DMS53 (cell line): ENCODE data around the gene BLTP3B.

Experiments
- DNase-seq: peaks from one replicate; lab custom pipeline; 2025; lab: John Stamatoyannopoulos, UW

BLTP3B gene

DNA sequence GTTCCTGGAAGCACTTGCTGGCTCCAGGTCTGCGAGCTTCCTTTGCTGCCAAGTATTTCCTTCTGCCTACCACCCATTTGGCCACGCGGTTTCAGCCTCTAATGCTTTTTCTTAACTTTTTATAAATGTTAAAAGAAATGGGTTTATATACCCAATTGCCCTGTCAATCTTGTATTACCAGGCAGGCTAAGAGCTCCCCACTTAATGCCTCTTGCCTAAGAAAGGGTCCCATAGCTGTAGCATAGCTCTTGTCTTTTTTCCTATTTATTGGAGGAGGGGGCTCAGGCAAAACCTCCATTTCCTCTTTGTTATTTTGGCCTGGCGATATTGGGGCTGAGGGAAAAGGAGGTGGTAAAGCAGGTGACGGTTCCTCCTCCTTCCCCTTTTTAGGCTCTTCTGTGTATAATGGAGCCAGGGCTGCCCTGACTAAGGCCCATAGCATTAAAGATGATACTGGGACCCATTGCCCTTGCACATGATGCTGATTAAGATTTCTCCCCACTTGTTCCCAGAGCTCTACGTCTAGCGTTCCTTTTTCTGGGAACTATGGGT is 21.6 kb upstream of the BLTP3B start:
- no peak for DNase-seq

DNA sequence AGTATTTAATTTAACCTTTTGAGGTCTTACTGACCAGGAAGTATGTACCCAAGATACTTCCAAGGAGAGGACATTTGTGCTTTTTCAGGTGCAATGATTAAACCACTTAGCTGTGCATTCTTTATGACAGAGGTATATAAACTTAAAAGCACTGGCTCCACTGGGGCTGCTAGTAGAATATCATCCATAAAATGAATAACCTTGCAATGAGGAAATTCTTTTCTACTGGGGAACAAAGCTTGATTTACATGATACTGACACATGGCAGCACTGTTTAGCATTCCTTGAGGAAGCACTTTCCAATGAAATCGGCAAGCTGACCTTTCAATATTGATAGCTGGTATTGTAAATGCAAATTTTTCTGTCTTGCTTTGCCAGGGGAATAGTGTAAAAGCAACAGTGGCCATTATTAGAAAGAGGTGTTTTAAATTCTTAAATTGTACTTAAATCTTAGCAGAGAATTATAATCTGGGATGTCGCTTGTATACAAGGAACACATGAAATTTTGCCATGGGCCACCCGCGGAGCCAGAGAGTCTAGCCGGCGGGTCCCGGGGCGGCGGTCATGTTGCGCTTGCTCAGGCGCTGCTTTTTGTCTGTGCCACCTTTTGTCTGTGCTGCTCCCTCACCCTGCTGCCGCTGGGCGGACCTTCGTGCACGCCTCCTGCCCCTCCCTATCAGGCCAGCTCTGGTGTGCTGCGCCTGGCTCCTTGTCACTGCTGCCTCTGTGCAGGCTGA is 20.9 kb upstream of the BLTP3B start:
- DNase-seq, result peak; percentile 96

GRCh38 chr12:100159391-100160104 is 16.9 kb upstream of the BLTP3B start:
- DNase-seq, result no peak

- DNase-seq, result no peak
Observed at GRCh38 chr12:100158535-100158934, 15.9 kb upstream of the BLTP3B start.

DNA sequence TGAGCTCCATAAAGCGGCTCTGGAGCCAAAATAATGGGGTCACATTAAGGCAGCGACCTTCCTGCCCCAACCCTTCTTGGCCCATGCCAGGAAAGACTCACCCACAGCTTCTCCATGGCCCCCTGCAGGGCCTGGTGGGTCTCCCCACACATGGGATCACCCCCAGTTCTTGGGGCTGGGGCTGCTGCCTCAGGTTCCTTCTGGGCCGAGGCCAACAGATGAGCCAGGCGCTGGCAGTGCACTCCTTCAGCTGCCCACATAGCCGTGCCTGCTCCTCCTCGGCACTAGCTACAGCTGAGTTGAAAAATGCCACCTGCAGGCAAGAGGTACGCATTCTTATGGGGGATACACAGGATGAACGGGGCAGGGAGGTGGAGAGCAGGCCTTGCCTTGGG is 14.8 kb upstream of the BLTP3B start:
- DNase-seq, result no peak

DNA sequence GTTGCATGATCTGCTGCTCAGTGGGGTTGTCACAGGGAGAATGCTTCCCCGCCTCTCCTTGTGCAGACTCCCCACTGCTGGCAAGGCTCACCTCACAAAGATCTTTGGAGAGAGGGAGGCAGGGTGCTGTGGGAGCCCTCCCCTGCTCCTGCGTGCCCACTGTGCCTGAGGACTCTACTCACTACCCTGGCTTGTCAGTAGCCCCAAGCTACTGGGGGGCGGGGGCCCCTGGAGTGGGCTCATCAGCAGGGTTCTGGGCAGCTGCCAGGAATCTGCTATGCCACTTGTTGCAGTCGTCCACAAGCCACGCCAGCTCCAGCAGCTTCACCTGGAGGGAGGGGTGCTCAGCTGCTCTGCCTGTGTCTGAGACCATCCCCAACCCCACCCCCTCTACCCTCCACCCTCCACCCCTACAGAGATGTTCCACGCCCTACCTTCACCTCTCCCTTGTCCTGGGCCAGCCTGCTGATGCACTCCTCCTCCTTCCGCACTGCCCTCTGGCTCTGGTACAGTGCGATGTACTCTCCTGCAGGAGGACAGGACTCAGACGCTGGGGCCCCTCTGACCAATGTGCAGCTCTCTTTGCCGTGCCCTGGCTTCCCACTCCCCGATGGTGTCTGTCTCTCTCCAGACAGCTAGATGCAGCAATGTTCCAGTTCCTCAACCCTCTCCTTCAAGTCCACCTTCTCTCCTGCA is 14.2 kb upstream of the BLTP3B start:
- no peak for DNase-seq

- peak; percentile 90 for DNase-seq
Observed at GRCh38 chr12:100154474-100155247, 12.0 kb upstream of the BLTP3B start.

DNA sequence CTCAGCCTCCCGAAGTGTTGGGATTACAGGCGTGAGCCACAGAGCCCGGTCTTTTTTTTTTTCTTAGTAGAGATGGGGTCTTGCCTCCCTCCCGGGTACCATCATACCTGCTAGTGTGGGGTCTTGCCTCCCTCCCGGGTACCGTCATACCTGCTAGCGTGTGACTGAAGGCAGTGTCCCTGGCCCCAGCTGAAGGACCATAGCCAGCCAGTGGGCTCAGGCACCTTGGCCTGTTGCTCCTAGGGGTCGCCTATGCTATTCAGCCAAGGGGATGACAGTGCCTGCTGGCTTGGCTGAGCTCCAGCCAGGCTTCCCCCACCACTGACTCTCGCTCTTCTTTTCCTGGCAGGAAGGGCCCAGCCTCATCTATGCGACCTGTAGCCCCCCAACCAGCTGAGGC is 10.5 kb upstream of the BLTP3B start:
- no peak for DNase-seq

- DNase-seq, result no peak
Observed at GRCh38 chr12:100151769-100152168, 9.1 kb upstream of the BLTP3B start.

DNA sequence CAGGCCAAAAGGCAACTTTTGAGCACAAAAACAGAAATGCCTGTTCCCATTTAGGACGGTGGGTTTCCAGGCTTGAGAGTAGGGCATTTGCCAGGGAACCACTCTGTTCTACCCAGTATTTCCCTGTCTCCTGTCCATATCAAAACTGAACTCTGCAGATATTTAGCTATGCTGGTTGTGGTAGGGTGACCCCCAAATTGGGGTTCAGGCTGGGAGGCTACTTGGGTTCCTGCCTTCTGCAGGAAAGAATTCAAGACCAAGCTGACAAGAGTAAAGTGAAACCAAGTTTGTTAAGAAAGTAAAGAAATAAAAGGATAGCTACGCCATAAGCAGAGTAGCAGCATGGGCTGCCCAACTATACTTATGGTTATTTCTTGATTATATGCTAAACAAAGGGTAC is 3.6 kb upstream of the BLTP3B start:
- no peak for DNase-seq

- no peak for DNase-seq
Observed at GRCh38 chr12:100145643-100146042, 3.0 kb upstream of the BLTP3B start.

DNA sequence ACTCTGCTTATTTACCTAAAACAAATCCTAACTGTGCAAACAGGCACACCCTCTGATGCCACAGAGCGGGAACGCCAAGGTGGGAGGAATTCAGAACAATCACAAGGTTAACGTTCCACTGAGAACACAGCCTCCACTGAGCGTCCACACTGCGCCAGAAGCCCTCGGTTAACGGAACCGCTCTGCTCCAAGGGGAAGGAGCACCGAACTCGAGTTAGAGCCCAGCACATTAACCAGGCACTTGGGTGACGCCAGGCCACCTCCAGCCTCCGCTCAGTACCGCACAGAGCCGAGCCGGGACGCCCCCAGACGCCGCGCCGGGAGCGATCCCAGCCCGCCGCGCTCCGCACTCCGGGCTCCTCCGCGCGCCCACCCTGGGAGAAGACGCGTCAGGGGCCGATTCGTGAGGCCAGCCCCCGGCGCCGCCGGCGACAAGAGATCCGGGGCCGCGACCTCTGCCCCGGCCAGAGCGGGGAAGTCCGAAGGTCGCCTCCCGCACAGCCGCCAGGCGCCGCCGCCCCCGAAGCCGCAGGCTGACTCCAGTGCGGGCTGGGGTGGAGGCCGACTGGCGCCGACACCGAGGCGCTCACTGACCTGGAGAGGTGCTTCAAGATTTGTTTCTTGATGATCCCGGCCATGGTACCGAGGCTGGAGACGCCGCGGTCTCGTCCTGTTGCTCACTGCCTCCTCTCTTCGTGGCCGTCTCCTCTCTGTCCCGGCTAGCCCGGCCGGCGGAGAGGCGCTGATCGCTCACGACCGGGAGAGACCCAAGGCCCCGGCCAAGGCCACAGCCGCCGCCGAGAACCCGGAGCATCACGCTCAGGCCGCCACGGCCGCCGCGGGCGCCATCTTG is 450 bp downstream of the BLTP3B start:
- peak; percentile 82 for DNase-seq

DNA sequence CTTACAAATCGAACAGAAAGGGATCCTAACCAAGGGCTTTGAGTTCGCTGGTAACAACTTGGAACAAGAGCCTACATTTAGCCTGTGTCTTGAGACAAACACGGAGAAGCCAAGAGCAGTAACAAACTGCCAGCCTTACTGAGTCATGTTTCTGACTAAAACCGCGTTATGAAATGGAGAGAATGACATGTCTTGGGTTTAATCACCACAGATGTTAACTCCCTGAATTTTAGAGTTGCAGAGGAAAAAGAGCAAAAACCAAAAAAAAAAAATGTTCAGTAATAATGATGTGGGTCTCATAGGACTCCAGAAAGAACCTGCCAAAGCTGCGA is 1.0 kb downstream of the BLTP3B start:
- DNase-seq, result no peak

DNA sequence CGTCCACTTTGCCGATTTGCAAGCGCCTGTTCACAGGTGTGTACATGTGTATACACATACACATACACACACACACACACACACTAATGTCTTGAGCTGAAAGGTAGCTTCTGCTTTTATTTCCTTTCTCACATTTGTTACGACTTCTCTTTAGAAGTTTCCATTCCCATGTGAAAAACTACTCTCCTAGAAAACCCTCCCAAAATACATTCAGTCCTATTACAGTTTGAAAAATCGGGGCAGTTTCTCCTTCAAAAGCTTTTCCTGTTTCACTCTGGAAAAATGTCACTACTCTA is 3.9 kb downstream of the BLTP3B start:
- DNase-seq, result no peak

GRCh38 chr12:100138048-100138802 is 4.4 kb downstream of the BLTP3B start:
- DNase-seq, result peak; percentile 23

DNA sequence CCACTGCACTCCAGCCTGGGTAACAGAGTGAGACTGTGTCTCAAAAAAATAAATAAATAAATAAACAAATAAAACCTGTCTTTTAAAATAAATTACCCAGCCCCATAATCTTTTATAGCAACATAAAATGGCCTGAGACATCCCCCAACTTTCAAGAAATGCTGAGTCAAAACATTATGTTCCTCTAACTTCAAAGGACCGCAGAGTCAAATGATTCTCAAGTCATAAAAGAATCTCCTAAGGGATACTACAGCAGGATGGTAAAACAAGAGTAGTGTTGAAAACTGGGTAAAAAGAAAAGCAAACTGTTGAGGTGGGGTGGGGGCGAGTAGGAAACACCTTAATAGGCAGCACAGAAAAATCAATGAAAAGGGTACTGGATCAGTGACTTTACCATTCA is 9.5 kb downstream of the BLTP3B start:
- DNase-seq, result no peak

DNA sequence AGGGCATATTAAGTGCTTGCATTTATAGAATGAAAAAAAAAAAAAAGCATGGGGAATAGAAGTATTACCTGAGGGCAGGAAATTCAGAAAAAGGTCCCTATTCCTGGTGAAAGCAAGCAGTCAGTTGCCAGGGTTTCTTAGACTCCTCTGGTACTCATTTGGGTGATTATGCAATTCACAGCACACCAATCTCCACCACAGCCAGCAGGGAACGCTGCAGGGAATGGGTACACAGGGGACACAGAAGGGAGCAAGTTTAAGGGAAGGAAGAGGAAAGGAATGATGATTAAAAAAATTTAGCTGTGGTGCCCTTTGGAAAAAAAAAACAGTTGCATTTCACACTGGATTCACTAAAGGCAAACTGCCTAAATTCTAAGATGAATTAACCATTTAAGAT is 14.2 kb downstream of the BLTP3B start:
- peak; percentile 50 for DNase-seq

- no peak for DNase-seq
Observed at GRCh38 chr12:100127766-100128511, 14.7 kb downstream of the BLTP3B start.

- DNase-seq, result no peak
Observed at GRCh38 chr12:100123316-100124095, 19.2 kb downstream of the BLTP3B start.
